DMS114 treated with DMSO at 0.1 percent for 48 hours (cell line): Measurements from ENCODE around the gene GPRC5C.

Experiments
- DNase-seq: peaks from one replicate; lab custom pipeline; 2025; ENCODE audit not compliant: unreplicated experiment; lab: John Stamatoyannopoulos, UW

GPRC5C gene

GRCh38 chr17:74432424-74432690 lies 469 bp downstream of the GPRC5C start:
- DNase-seq = no peak

- DNase-seq = no peak
Measured at GRCh38 chr17:74432766-74433391, 991 bp downstream of the GPRC5C start.

GRCh38 chr17:74433421-74434121 lies 1.7 kb downstream of the GPRC5C start:
- no peak for DNase-seq

GRCh38 chr17:74435775-74436359 lies 4.0 kb downstream of the GPRC5C start:
- no peak for DNase-seq

GRCh38 chr17:74437702-74438101 lies 5.8 kb downstream of the GPRC5C start:
- DNase-seq = no peak

GRCh38 chr17:74439691-74440567 lies 8.0 kb downstream of the GPRC5C start:
- no peak for DNase-seq

- no peak for DNase-seq
Measured at GRCh38 chr17:74441537-74441936, 9.6 kb downstream of the GPRC5C start.

- DNase-seq = no peak
Measured at GRCh38 chr17:74442291-74442669, 10.4 kb downstream of the GPRC5C start.

GRCh38 chr17:74442670-74443515 lies 11.0 kb downstream of the GPRC5C start:
- no peak for DNase-seq

- no peak for DNase-seq
Measured at GRCh38 chr17:74443516-74444296, 11.8 kb downstream of the GPRC5C start.

GRCh38 chr17:74444406-74444805 lies 12.5 kb downstream of the GPRC5C start:
- no peak for DNase-seq

- no peak for DNase-seq
Measured at GRCh38 chr17:74445158-74445557, 13.3 kb downstream of the GPRC5C start.

- no peak for DNase-seq
Measured at GRCh38 chr17:74446551-74447500, 14.9 kb downstream of the GPRC5C start.

- DNase-seq = no peak
Measured at GRCh38 chr17:74447628-74448159, 15.8 kb downstream of the GPRC5C start.

GRCh38 chr17:74448756-74449155 lies 16.9 kb downstream of the GPRC5C start:
- DNase-seq = no peak

GRCh38 chr17:74449306-74449705 lies 17.4 kb downstream of the GPRC5C start:
- DNase-seq = no peak

GRCh38 chr17:74449773-74450172 lies 17.9 kb downstream of the GPRC5C start:
- DNase-seq = no peak

- no peak for DNase-seq
Measured at GRCh38 chr17:74450231-74450630, 18.3 kb downstream of the GPRC5C start.

- no peak for DNase-seq
Measured at GRCh38 chr17:74450925-74451403, 19.1 kb downstream of the GPRC5C start.
